Gastroesophageal sphincter (tissue), 3 donors: ENCODE data around the gene TACC3.

Source experiments
- CTCF ChIP-seq, 4 experiments: fragments of 200-600 bp in 2 of 4; fragments of 450-650 bp in 2 of 4; sonication (generic) in 1 of 4; IDR thresholded peaks; one replicate each; pipeline ENCODE4 v1.5.1; 2017 to 2019; ENCODE audit warnings: antibody characterized with exemption in 4 of 4, mild to moderate bottlenecking in 2 of 4, moderate library complexity in 2 of 4
- EP300 ChIP-seq: sonication (generic); formaldehyde crosslinking; IDR thresholded peaks from one replicate; pipeline ENCODE4 v1.6.1; 2017; ENCODE audit warnings: antibody characterized with exemption, mild to moderate bottlenecking
- POLR2A ChIP-seq, 2 donors: fragments of 450-650 bp; IDR thresholded peaks; one replicate each; pipeline ENCODE4 v1.6.1; 2017; ENCODE audit warnings: antibody characterized with exemption in 2 of 2, mild to moderate bottlenecking in 2 of 2, moderate library complexity in 1 of 2

- TF ChIP-seq POLR2A (IDR thresholded peaks at IDR 0.05) (no peak), CTCF (IDR thresholded peaks at IDR 0.05) (no peak), EP300 (no peak)
These were observed 11.6 kb downstream of the TACC3 start for GRCh38 chr4:1732911-1733310.
